ENCODE data around the gene ANXA10. TPM values are rescaled to one million over a fixed set of nuclear protein-coding genes. Genes with fewer than 3 reads are reported as not detected.

Gene ANXA10, protein sequence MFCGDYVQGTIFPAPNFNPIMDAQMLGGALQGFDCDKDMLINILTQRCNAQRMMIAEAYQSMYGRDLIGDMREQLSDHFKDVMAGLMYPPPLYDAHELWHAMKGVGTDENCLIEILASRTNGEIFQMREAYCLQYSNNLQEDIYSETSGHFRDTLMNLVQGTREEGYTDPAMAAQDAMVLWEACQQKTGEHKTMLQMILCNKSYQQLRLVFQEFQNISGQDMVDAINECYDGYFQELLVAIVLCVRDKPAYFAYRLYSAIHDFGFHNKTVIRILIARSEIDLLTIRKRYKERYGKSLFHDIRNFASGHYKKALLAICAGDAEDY
- total RNA-seq, result not detected

DNA sequence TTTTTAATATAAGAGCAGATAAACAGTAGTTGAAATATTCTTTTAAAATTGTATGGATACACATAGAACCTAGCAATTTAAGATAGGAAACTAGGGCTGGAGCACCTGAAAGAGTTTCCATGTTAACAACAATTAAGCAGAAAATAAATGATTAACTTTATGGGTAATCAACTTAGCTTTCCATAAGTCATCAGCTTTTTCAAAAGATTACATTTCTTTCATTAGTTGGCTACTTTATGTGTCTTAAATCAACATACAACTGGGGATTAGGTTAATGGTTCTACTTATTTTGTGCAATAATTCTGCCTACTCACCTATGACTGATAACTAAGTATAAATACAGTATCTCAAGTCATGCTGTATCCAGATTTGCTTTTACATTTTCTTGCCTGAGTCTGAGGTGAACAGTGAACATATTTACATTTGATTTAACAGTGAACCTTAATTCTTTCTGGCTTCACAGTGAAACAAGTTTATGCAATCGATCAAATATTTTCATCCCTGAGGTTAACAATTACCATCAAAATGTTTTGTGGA, at the start of gene ANXA10:
Gene ANXA10, plus strand, starts transcription at position 362 of the 537 bp plus-strand sequence. Its CDS starts 164 bp downstream, at position 526.
- Histone ChIP-seq H3K9me3 (peaks cover 0 to 8% of the 10 kb centered on the region in 2 donors), H3K36me3 (no peaks in the 10 kb centered on the region), H3K27me3 (no peaks in the 10 kb centered on the region), H3K27ac (no peak within 1 kb of the TSS), H3K4me3 (no peak within 1 kb of the TSS), H3K4me1 (no peaks in the 10 kb centered on the region)
- TF ChIP-seq POLR2A (IDR thresholded peaks at IDR 0.05) (no peak), POLR2AphosphoS5 (IDR thresholded peaks at IDR 0.05) (no peak)
- TF ChIP-seq, protein P1, sequence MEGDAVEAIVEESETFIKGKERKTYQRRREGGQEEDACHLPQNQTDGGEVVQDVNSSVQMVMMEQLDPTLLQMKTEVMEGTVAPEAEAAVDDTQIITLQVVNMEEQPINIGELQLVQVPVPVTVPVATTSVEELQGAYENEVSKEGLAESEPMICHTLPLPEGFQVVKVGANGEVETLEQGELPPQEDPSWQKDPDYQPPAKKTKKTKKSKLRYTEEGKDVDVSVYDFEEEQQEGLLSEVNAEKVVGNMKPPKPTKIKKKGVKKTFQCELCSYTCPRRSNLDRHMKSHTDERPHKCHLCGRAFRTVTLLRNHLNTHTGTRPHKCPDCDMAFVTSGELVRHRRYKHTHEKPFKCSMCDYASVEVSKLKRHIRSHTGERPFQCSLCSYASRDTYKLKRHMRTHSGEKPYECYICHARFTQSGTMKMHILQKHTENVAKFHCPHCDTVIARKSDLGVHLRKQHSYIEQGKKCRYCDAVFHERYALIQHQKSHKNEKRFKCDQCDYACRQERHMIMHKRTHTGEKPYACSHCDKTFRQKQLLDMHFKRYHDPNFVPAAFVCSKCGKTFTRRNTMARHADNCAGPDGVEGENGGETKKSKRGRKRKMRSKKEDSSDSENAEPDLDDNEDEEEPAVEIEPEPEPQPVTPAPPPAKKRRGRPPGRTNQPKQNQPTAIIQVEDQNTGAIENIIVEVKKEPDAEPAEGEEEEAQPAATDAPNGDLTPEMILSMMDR (IDR thresholded peaks at IDR 0.05), result no peak
- DNase-seq (ENCODE audit: low spot score in 2 of 2), result no peak
- intact Hi-C loops (cut with DNase I; ENCODE audit: low total_unique reads), result no loop called here

DNA sequence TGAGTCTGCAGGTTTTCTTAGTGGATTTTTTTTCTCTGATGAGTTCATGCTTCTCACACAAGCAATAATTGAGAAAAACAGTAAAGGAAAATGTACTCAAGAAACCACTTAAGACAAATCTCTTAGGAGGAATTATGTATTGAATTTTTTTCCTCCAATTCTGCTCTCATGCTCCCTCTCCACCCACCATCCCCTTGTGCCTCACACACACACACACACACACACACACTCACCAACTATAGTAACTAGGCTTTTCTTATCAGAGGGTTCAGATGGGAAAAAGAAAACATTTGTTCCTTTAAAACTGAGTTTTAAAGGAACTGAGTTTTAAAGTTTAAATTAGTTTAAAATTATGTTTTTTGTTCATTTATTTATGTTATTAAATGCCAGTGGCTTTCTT, 47.0 kb upstream of the ANXA10 start:
- H3K27ac ChIP-seq, result no peak overlapping the region
- no peaks in the 10 kb centered on the region for H3K27me3 ChIP-seq
- no peaks in the 10 kb centered on the region for H3K36me3 ChIP-seq
- no peaks in the 10 kb centered on the region for H3K4me1 ChIP-seq
- TF ChIP-seq POLR2AphosphoS5 (IDR thresholded peaks at IDR 0.05), result no peak
- TF ChIP-seq, protein P1 (IDR thresholded peaks at IDR 0.05), result no peak
- no peak for TF ChIP-seq POLR2A (IDR thresholded peaks at IDR 0.05)
- H3K4me3 ChIP-seq, result no peak overlapping the region
- intact Hi-C loops (cut with DNase I; ENCODE audit: low total_unique reads), result no loop called here
- no peak for DNase-seq (ENCODE audit: low spot score in 2 of 2)
- H3K9me3 ChIP-seq, result peaks cover 10 to 17% of the 10 kb centered on the region in 2 donors

DNA sequence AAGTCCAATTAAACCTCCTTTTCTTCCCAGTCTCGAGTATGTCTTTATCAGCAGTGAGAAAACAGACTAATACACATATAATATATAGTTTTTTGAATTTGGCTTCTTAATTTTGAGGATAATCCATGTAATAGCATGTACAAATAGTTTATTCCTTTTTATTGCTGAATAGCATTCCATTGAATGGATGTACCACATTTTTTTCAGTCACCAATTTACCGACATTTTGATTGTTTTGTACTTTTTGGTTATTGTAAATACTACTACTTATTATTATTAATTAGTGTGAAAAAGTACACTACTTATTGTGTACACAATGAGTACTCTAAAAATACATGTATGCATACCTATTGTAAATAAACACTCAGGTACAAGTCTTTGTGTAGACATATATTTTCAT, 42.3 kb upstream of the ANXA10 start:
- H3K27ac ChIP-seq, result no peak overlapping the region
- intact Hi-C loops (cut with DNase I; ENCODE audit: low total_unique reads), result no loop called here
- H3K4me3 ChIP-seq, result no peak overlapping the region
- no peak for DNase-seq (ENCODE audit: low spot score in 2 of 2)
- H3K4me1 ChIP-seq, result no peaks in the 10 kb centered on the region
- H3K9me3 ChIP-seq, result peaks cover 10 to 18% of the 10 kb centered on the region in 2 donors
- no peaks in the 10 kb centered on the region for H3K36me3 ChIP-seq
- H3K27me3 ChIP-seq, result no peaks in the 10 kb centered on the region
- TF ChIP-seq, protein P1 (IDR thresholded peaks at IDR 0.05), result no peak
- TF ChIP-seq POLR2A (IDR thresholded peaks at IDR 0.05), result no peak
- TF ChIP-seq POLR2AphosphoS5 (IDR thresholded peaks at IDR 0.05), result no peak

DNA sequence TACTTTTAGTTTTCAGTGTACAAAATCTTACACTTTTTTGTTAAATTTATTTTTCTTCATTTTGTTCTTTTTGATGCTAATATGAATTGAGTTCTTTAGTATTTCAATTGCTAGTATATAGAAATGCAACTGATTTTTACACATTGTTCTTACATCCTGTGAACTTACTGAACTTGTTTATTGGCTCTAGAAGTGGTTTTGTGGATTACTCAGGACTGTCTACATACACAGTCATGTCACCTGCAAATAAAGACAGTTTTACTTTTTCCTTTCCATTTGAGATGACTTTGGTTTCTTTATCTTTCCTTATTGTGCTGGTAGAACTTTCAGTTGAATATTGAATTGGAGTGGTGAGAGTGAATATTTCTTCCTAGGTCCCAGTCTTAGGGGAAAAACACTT, 40.8 kb upstream of the ANXA10 start:
- TF ChIP-seq, protein P1 (IDR thresholded peaks at IDR 0.05), result no peak
- TF ChIP-seq POLR2A (IDR thresholded peaks at IDR 0.05) (no peak), POLR2AphosphoS5 (IDR thresholded peaks at IDR 0.05) (no peak)
- Histone ChIP-seq H3K4me1 (no peaks in the 10 kb centered on the region), H3K27ac (no peak overlapping the region), H3K36me3 (no peaks in the 10 kb centered on the region), H3K4me3 (no peak overlapping the region), H3K9me3 (peaks cover 10 to 18% of the 10 kb centered on the region in 2 donors), H3K27me3 (no peaks in the 10 kb centered on the region)
- intact Hi-C loops (cut with DNase I; ENCODE audit: low total_unique reads), result no loop called here
- DNase-seq (ENCODE audit: low spot score in 2 of 2), result no peak

DNA sequence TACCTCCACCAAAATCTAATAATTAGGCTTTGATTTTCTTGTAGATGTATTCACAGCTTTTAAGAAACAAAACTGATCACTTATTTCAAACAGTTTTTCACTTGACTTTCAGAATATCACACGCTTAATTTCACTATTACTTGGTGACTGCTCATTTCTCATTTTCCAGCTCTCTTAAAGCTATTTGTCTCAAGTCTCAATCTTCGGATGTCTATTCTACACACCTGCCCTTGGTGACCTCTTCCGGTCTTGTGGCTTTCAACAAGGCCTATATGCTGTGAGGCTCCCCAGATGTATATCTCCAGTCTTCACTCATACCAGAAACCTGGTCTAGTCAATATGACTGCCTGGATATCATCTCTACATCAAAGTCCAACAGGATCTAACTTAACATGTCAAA, 34.9 kb upstream of the ANXA10 start:
- TF ChIP-seq POLR2A (IDR thresholded peaks at IDR 0.05) (no peak), POLR2AphosphoS5 (IDR thresholded peaks at IDR 0.05) (no peak)
- TF ChIP-seq, protein P1 (IDR thresholded peaks at IDR 0.05), result no peak
- no peaks in the 10 kb centered on the region for H3K9me3 ChIP-seq
- H3K27me3 ChIP-seq, result no peaks in the 10 kb centered on the region
- H3K4me1 ChIP-seq, result no peaks in the 10 kb centered on the region
- intact Hi-C loops (cut with DNase I; ENCODE audit: low total_unique reads), result no loop called here
- no peak for DNase-seq (ENCODE audit: low spot score in 2 of 2)
- no peaks in the 10 kb centered on the region for H3K36me3 ChIP-seq
- H3K4me3 ChIP-seq, result no peak overlapping the region
- H3K27ac ChIP-seq, result no peak overlapping the region

Data from breast epithelium (tissue), 4 donors.